Kidney epithelial cell (primary cell): ENCODE data around the gene PTPN11. TPM values are rescaled to one million over a fixed set of nuclear protein-coding genes. Genes with fewer than 3 reads are reported as not detected.
"Not testable (repeated sequence)": the region's sequence is repeated elsewhere in the genome, so short reads cannot be mapped to it uniquely, and the experiment has no call there.

Experiments used
- DNase-seq: peaks from one replicate; pipeline ENCODE4 v3.0.0-alpha.2; 2010; ENCODE audit warnings: low read depth
- H3K27me3 ChIP-seq: 2 replicates; pipeline ENCODE4 v1.6.0; 2011; ENCODE audit warnings: low read length; ENCODE audit not compliant: control insufficient read depth, insufficient read depth
- H3K36me3 ChIP-seq: 2 replicates; pipeline ENCODE4 v1.5.1; 2011; ENCODE audit warnings: low read length; ENCODE audit not compliant: control insufficient read depth, insufficient read depth
- H3K4me3 ChIP-seq: 2 replicates; pipeline ENCODE4 v1.5.1; 2011; ENCODE audit warnings: low read depth, mild to moderate bottlenecking, control low read depth, low read length
- CTCF ChIP-seq: IDR thresholded peaks from 2 replicates; pipeline ENCODE4 v1.5.1; 2011; ENCODE audit warnings: mild to moderate bottlenecking, moderate library complexity, low read length, control low read depth, inconsistent platforms; ENCODE audit not compliant: insufficient read depth, poor library complexity, severe bottlenecking
- total RNA-seq: library from RNA; depleted of rRNA; stranded (reverse); fragments of >200 nt; gene quantifications from 2 replicates; pipeline ENCODE4 v1.2.3, GENCODE V29; 2015

Gene PTPN11
- total RNA-seq, 1 donor from 2014 or later = 91.1 TPM

GRCh38 chr12:112425582-112426382 is 7.0 kb downstream of the PTPN11 start:
- H3K36me3 ChIP-seq = no peaks in the 10 kb centered on the region
- no peak overlapping the region for H3K4me3 ChIP-seq
- DNase-seq = no peak
- TF ChIP-seq CTCF = no peak
- H3K27me3 ChIP-seq = no peaks in the 10 kb centered on the region

GRCh38 chr12:112427760-112428159 is 9.0 kb downstream of the PTPN11 start:
- Histone ChIP-seq H3K36me3 (no peaks in the 10 kb centered on the region), H3K27me3 (no peaks in the 10 kb centered on the region), H3K4me3 (no peak overlapping the region)
- TF ChIP-seq CTCF = no peak
- DNase-seq = no peak

- no peaks in the 10 kb centered on the region for H3K27me3 ChIP-seq
- H3K36me3 ChIP-seq = no peaks in the 10 kb centered on the region
- TF ChIP-seq CTCF = no peak
- no peak overlapping the region for H3K4me3 ChIP-seq
- DNase-seq = no peak
Observed at GRCh38 chr12:112430929-112431328, 12.2 kb downstream of the PTPN11 start.

- DNase-seq = no peak
- no peak for TF ChIP-seq CTCF
- Histone ChIP-seq H3K4me3 (no peak overlapping the region), H3K27me3 (no peaks in the 10 kb centered on the region), H3K36me3 (no peaks in the 10 kb centered on the region)
Observed at GRCh38 chr12:112431965-112432364, 13.2 kb downstream of the PTPN11 start.

GRCh38 chr12:112433551-112433950 is 14.8 kb downstream of the PTPN11 start:
- Histone ChIP-seq H3K27me3 (no peaks in the 10 kb centered on the region), H3K36me3 (no peaks in the 10 kb centered on the region), H3K4me3 (no peak overlapping the region)
- no peak for TF ChIP-seq CTCF
- DNase-seq = no peak

GRCh38 chr12:112438645-112439044 is 19.9 kb downstream of the PTPN11 start:
- H3K4me3 ChIP-seq, DNase-seq, H3K36me3 ChIP-seq, H3K27me3 ChIP-seq: not testable (repeated sequence)
